H1 (cell line): ENCODE data around the gene CMSS1. TPM values are rescaled to one million over a fixed set of nuclear protein-coding genes. Genes with fewer than 3 reads are reported as not detected.
A peak's percentile ranks its signal among the peaks of the same experiment; 100 is the strongest.

Experiments used
- CTCF ChIA-PET: fragments of 300-600 bp; sonication (Branson Sonifier 250); formaldehyde crosslinking; loops from one replicate; lab custom pipeline; 2021; ENCODE audit not compliant: partially characterized antibody; lab: Charles Lee
- POLR2A ChIA-PET: fragments of 300-600 bp; sonication (Branson Sonifier 250); formaldehyde crosslinking; loops from one replicate; lab custom pipeline; 2021; ENCODE audit warnings: inconsistent platforms; ENCODE audit not compliant: partially characterized antibody; lab: Charles Lee
- DNase-seq, 2 experiments: peaks; one replicate each; pipeline versions ENCODE4 v3.0.0 to v3.0.0-alpha.2; 2010 to 2022; ENCODE audit warnings: low spot score in 2 of 2, low read depth in 1 of 2, mixed read lengths in 1 of 2
- FAIRE-seq: peaks from 2 replicates; lab custom pipeline; 2011; peaks lifted over from hg19 to GRCh38; lab: Jason Lieb, UNC
- H2AFZ ChIP-seq: 2 replicates; pipeline ENCODE4 v1.8.1; 2012; ENCODE audit warnings: low read length, inconsistent platforms
- H2AK5ac ChIP-seq: 2 replicates; pipeline ENCODE4 v1.6.1; 2013; ENCODE audit warnings: low read depth, low read length
- H2BK120ac ChIP-seq: replicated peaks from 2 replicates; pipeline ENCODE3; 2013; ENCODE audit warnings: low read depth, low read length, inconsistent platforms
- H2BK12ac ChIP-seq: 2 replicates; pipeline ENCODE4 v1.6.1; 2013; ENCODE audit warnings: low read depth, low read length
- H2BK15ac ChIP-seq: 2 replicates; pipeline ENCODE4 v1.6.1; 2013; ENCODE audit warnings: low read length
- H2BK20ac ChIP-seq: 2 replicates; pipeline ENCODE4 v1.6.1; 2013; ENCODE audit warnings: low read length
- H2BK5ac ChIP-seq: 2 replicates; pipeline ENCODE4 v1.6.1; 2013; ENCODE audit warnings: low read depth, low read length
- H3K14ac ChIP-seq: 2 replicates; pipeline ENCODE4 v1.6.1; 2013; ENCODE audit warnings: inconsistent platforms; ENCODE audit not compliant: insufficient read length
- H3K18ac ChIP-seq: 2 replicates; pipeline ENCODE4 v1.6.1; 2013; ENCODE audit warnings: low read length; ENCODE audit errors: extremely low read depth
- H3K23ac ChIP-seq: 2 replicates; pipeline ENCODE4 v1.6.1; 2013; ENCODE audit warnings: inconsistent platforms; ENCODE audit not compliant: insufficient read length
- H3K23me2 ChIP-seq: 2 replicates; pipeline ENCODE4 v1.6.1; 2013; ENCODE audit warnings: low read depth, low read length
- H3K27ac ChIP-seq: 2 replicates; pipeline ENCODE4 v1.6.1; 2011; ENCODE audit warnings: low read depth, low read length, inconsistent platforms
- H3K27me3 ChIP-seq, 4 experiments: replicated peaks in 1 of 4; 1 replicate in 1 of 4; 2 replicates in 3 of 4; pipeline versions ENCODE4 v1.6.1 to v1.8.1; 2011 to 2013; ENCODE audit warnings: low read length in 3 of 4, mild to moderate bottlenecking in 3 of 4, inconsistent platforms in 2 of 4, mixed read lengths in 2 of 4, moderate library complexity in 1 of 4; ENCODE audit not compliant: control insufficient read depth in 3 of 4, insufficient read depth in 3 of 4; ENCODE audit errors: extremely low read depth in 1 of 4
- H3K36me3 ChIP-seq, 4 experiments: 2 replicates each; pipeline versions ENCODE4 v1.6.1 to v1.8.1; 2011 to 2013; ENCODE audit warnings: mild to moderate bottlenecking in 4 of 4, low read length in 3 of 4, moderate library complexity in 2 of 4, control low read depth in 1 of 4, inconsistent platforms in 1 of 4; ENCODE audit not compliant: insufficient read depth in 4 of 4, control insufficient read depth in 2 of 4
- H3K4ac ChIP-seq: replicated peaks from 2 replicates; pipeline ENCODE3; 2013; ENCODE audit warnings: low read length, low read depth, mixed read lengths, inconsistent platforms; ENCODE audit not compliant: insufficient read length
- H3K4me1 ChIP-seq, 4 experiments: replicated peaks in 1 of 4; 1 replicate in 1 of 4; 2 replicates in 3 of 4; pipeline versions ENCODE4 v1.6.1 to v1.8.1; 2011 to 2013; ENCODE audit warnings: low read length in 3 of 4, inconsistent platforms in 2 of 4, mixed read lengths in 1 of 4; ENCODE audit not compliant: insufficient read depth in 4 of 4, control insufficient read depth in 3 of 4
- H3K4me2 ChIP-seq, 2 experiments: 2 replicates each; pipeline versions ENCODE4 v1.6.1 to v1.8.1; 2011 to 2013; ENCODE audit warnings: low read depth in 2 of 2, low read length in 2 of 2, control low read depth in 1 of 2, inconsistent platforms in 1 of 2, mild to moderate bottlenecking in 1 of 2; ENCODE audit not compliant: insufficient read depth in 1 of 2
- H3K4me3 ChIP-seq, 4 experiments: fragments of 200-600, 300-600 bp in 1 of 4; sonication (generic), shearing (Covaris generic), sonication (Bioruptor Twin) in 1 of 4; 2 replicates each; pipeline versions ENCODE4 v1.5.1 to v1.8.1; 2011 to 2016; ENCODE audit warnings: low read length in 4 of 4, low read depth in 3 of 4, control low read depth in 2 of 4, inconsistent platforms in 2 of 4, mild to moderate bottlenecking in 2 of 4, mixed read lengths in 1 of 4, moderate library complexity in 1 of 4; ENCODE audit not compliant: insufficient read depth in 2 of 4; ENCODE audit errors: extremely low read depth in 1 of 4
- H3K56ac ChIP-seq: replicated peaks from 2 replicates; pipeline ENCODE3; 2013; ENCODE audit warnings: low read depth, mild to moderate bottlenecking, mixed read lengths, low read length, inconsistent platforms; ENCODE audit not compliant: insufficient read length
- H3K79me1 ChIP-seq: 2 replicates; pipeline ENCODE4 v1.6.1; 2013; ENCODE audit warnings: low read depth, low read length, control low read depth
- H3K79me2 ChIP-seq, 2 experiments: 2 replicates each; pipeline versions ENCODE4 v1.6.1 to v1.8.1; 2012 to 2013; ENCODE audit warnings: low read length in 2 of 2, mild to moderate bottlenecking in 2 of 2, inconsistent platforms in 1 of 2; ENCODE audit not compliant: insufficient read depth in 2 of 2, control insufficient read depth in 1 of 2
- H3K9ac ChIP-seq, 4 experiments: replicated peaks in 1 of 4; 1 replicate in 1 of 4; 2 replicates in 3 of 4; pipeline versions ENCODE4 v1.6.1 to v1.8.1; 2011 to 2013; ENCODE audit warnings: low read depth in 3 of 4, low read length in 3 of 4, control low read depth in 2 of 4, mild to moderate bottlenecking in 2 of 4, moderate library complexity in 2 of 4, inconsistent platforms in 1 of 4; ENCODE audit errors: extremely low read depth in 1 of 4
- H3K9me3 ChIP-seq, 2 experiments: 2 replicates each; pipeline versions ENCODE4 v1.6.1 to v1.8.1; 2012 to 2013; ENCODE audit warnings: mild to moderate bottlenecking in 2 of 2, moderate library complexity in 2 of 2, control low read depth in 1 of 2, inconsistent platforms in 1 of 2, low read depth in 1 of 2, low read length in 1 of 2, mixed read lengths in 1 of 2; ENCODE audit not compliant: insufficient read depth in 2 of 2
- H4K20me1 ChIP-seq, 2 experiments: replicated peaks in 1 of 2; 2 replicates each; pipeline versions ENCODE3 to v1.8.1; 2011 to 2013; ENCODE audit warnings: inconsistent platforms in 2 of 2, low read length in 2 of 2, mild to moderate bottlenecking in 1 of 2; ENCODE audit not compliant: insufficient read depth in 2 of 2, control insufficient read depth in 1 of 2
- H4K5ac ChIP-seq: 2 replicates; pipeline ENCODE4 v1.6.1; 2013; ENCODE audit warnings: low read length, low read depth, mixed read lengths, inconsistent platforms; ENCODE audit not compliant: insufficient read length
- H4K8ac ChIP-seq: 2 replicates; pipeline ENCODE4 v1.8.0; 2013; ENCODE audit warnings: mild to moderate bottlenecking, moderate library complexity, low read length, inconsistent platforms; ENCODE audit not compliant: insufficient read depth; ENCODE audit errors: extremely low read depth
- H4K91ac ChIP-seq: replicated peaks from 2 replicates; pipeline ENCODE3; 2013; ENCODE audit warnings: low read length, mixed read lengths, inconsistent platforms; ENCODE audit not compliant: insufficient read length
- CEBPB ChIP-seq: IDR thresholded peaks from 2 replicates; pipeline ENCODE4 v1.6.1; 2012; ENCODE audit warnings: low read depth, low read length
- KDM1A ChIP-seq: fragments of 200-600, 300-600 bp; sonication (generic); IDR thresholded peaks from 2 replicates; pipeline ENCODE4 v1.7.1; 2016; ENCODE audit warnings: mild to moderate bottlenecking, low read length, borderline replicate concordance
- PHF8 ChIP-seq: fragments of 200-600 bp; sonication (generic); conservative IDR thresholded peaks from 2 replicates; pipeline ENCODE4 v1.7.1; 2012; ENCODE audit warnings: low read depth, mild to moderate bottlenecking, inconsistent platforms, low read length, moderate library complexity
- POU5F1 ChIP-seq: IDR thresholded peaks from 2 replicates; pipeline ENCODE4 v1.6.1; 2011; ENCODE audit warnings: low read depth, mild to moderate bottlenecking, low read length, moderate library complexity
- TAF7 ChIP-seq: optimal IDR thresholded peaks from 2 replicates; pipeline ENCODE3; 2011; ENCODE audit warnings: low read depth, mild to moderate bottlenecking, inconsistent platforms, low read length, moderate library complexity, borderline replicate concordance
- YY1 ChIP-seq: IDR thresholded peaks from 2 replicates; pipeline ENCODE4 v1.6.1; 2011; ENCODE audit warnings: low read depth, mild to moderate bottlenecking, low read length
- ZNF274 ChIP-seq: IDR thresholded peaks from 2 replicates; pipeline ENCODE4 v1.7.0; 2012; ENCODE audit warnings: low read length, borderline replicate concordance; ENCODE audit errors: extremely low read depth
- WGBS, 2 experiments: shearing (Covaris generic) in 1 of 2; methylation state at CpG; one replicate each; pipeline versions ENCODE4 v1.1.6 to v1.1.7; 2013 to 2015; ENCODE audit warnings: low lambda C conversion rate in 2 of 2, mixed read lengths in 2 of 2, inconsistent platforms in 1 of 2, low coverage in 1 of 2, missing lambda C conversion rate in 1 of 2; ENCODE audit not compliant: insufficient replicate concordance in 2 of 2, insufficient coverage in 1 of 2, insufficient read length in 1 of 2; ENCODE audit errors: extremely low coverage in 1 of 2, missing lambda C conversion rate in 1 of 2; 5-methylcytosine and 5-hydroxymethylcytosine counted together
- polyA plus RNA-seq, 7 experiments: library from polyadenylated mRNA; depleted of rRNA in 3 of 7; stranded (reverse) in 5 of 7; unstranded in 2 of 7; fragments of >200 nt in 5 of 7; fragments of 200-250 nt in 2 of 7; gene quantifications; 1 replicate in 5 of 7; 2 replicates in 1 of 7; 4 replicates in 1 of 7; pipeline versions ENCODE4 v1.2.1 to v1.2.3, GENCODE V29; 2011 to 2013; ENCODE audit warnings: missing spikeins in 2 of 7, mixed read lengths in 2 of 7
- total RNA-seq: library from RNA; stranded (reverse); fragmentation: NEBNext Ultra II Directional; extraction: Animal tissue kit (Norgen Biotek cat#: 25700); gene quantifications from 2 replicates; pipeline ENCODE4 v1.2.1, GENCODE V29; 2021

Gene CMSS1
- total and polyA plus RNA-seq, 2 of the 8 experiments (the other 6 are each of a cell fraction or from before 2014, with no cell fraction given) = 15.2 to 75.1 TPM

DNA sequence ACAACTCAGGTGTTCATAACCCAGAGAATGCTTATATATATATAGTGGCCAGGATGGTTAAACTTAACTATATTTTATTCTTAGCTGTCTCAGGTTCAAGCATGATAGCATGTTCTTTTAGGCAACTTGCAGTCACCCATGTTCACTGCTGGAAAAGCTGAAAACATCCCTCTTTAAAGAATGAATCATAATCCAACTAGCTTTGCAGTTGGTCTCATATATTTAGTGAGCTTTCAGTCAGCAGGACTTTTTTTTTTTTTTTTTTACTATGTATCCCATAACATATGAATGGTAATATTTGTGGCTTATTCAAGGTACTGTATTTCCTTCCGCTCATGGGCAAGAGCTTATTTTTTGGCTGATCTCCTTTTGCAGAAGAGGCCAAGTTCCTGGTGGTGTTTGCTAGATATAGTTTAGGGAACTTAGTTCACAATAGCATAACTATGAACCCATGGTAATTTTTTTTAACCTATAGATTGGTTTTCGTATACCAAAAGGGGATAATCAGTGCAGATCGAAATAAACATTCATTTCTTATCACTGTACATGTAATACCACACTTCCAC is 77.6 kb downstream of the CMSS1 start:
- ChIA-PET POLR2A (interaction anchor here (0.6 to 1.5 kb wide), 3 partner anchors 22 to 1387 kb away, joined by 3 to 4 read pairs (median 3); no protein-coding TSS in a partner anchor), CTCF (interaction anchor here (0.6 to 2.1 kb wide), 9 partner anchors 9 to 359 kb away, joined by 3 to 6 read pairs (median 3); no protein-coding TSS in a partner anchor)
- Histone ChIP-seq H2AK5ac (no peak overlapping the region), H3K18ac (no peak overlapping the region), H4K5ac (no peak overlapping the region), H3K56ac (no peak overlapping the region), H3K14ac (no peak overlapping the region), H3K9ac (no peak overlapping the region), H2BK12ac (no peak overlapping the region; the same call in 1 of the 2 replicates), H2AFZ (no peak overlapping the region), H3K9me3 (no peaks in the 10 kb centered on the region), H3K4me3 (no peak overlapping the region), H3K4me2 (no peak overlapping the region), H3K23me2 (no peaks in the 10 kb centered on the region), H4K91ac (no peak overlapping the region), H2BK120ac (no peak overlapping the region), H2BK20ac (no peak overlapping the region), H3K4ac (no peak overlapping the region), H4K20me1 (no peaks in the 10 kb centered on the region), H2BK15ac (no peak overlapping the region), H3K79me1 (no peaks in the 10 kb centered on the region; the same call in 1 of the 2 replicates), H3K4me1 (peaks cover 0 to 5% (median 1%) of the 10 kb centered on the region in 4 experiments; a peak in 3 of 7 replicates), H2BK5ac (0 out of 2 replicates have a peak overlapping the region, but pooled peaks have one; percentile 21), H3K27me3 (no peaks in the 10 kb centered on the region), H3K23ac (no peak overlapping the region), H3K36me3 (no peaks in the 10 kb centered on the region), H3K79me2 (peaks cover 0 to 2% of the 10 kb centered on the region in 2 experiments; a peak in 1 of 4 replicates), H3K27ac (no peak overlapping the region), H4K8ac (no peak overlapping the region)
- 91% methylated on average over 3 of the region's 3 CpGs; no CpG with 5 or more reads in 1 of the 2 experiments for WGBS, 2 experiments
- FAIRE-seq = no peak
- TF ChIP-seq TAF7 (no peak), YY1 (no peak), ZNF274 (no peak), CEBPB (no peak), POU5F1 (no peak), PHF8 (no peak), KDM1A (no peak)
- DNase-seq = no peak
